AG20443 (cell line): ENCODE measurements around the gene LTA4H.

Experiments
- DNase-seq: peaks from one replicate; pipeline ENCODE4 v3.0.0; 2012; ENCODE audit warnings: low spot score, mixed read lengths

LTA4H gene

GRCh38 chr12:95956557-95957145, 78.7 kb downstream of the LTA4H start:
- DNase-seq, result no peak

- no peak for DNase-seq
These were observed 79.7 kb downstream of the LTA4H start for GRCh38 chr12:95955549-95956159.

- DNase-seq, result no peak
These were observed 82.4 kb downstream of the LTA4H start for GRCh38 chr12:95953000-95953399.

GRCh38 chr12:95951515-95951914, 83.9 kb downstream of the LTA4H start:
- DNase-seq, result no peak
